Measurements from ENCODE around the gene LRRC15. TPM values are rescaled to one million over a fixed set of nuclear protein-coding genes. Genes with fewer than 3 reads are reported as not detected.

Gene LRRC15
- total RNA-seq, 1 experiment from 2014 or later: 0.06 TPM

GRCh38 chr3:194386066-194386465, 16.5 kb upstream of the LRRC15 start:
- no peak for DNase-seq (ENCODE audit: low read depth)

GRCh38 chr3:194384569-194385001, 15.0 kb upstream of the LRRC15 start:
- DNase-seq (ENCODE audit: low read depth): no peak

DNA sequence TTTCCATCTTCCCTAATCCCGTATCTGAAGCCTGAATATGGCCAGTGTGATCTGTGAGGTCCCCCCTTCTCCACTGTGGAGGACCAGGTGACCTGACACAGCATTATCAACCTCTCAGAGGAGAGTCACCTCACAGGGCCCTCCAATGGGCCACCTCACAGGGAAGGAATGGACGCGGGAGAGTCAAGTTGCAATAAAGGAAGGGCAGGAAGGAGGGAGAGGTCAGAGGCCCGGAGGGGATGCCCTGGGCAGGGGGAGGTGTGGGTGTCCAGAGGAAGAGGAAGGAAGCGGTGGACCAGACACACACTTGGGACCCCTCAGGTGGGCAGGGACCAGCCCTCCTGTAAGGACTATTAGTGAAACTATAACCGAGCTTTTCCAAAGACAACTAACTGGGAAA, 14.6 kb upstream of the LRRC15 start:
- DNase-seq (ENCODE audit: low read depth): no peak

DNA sequence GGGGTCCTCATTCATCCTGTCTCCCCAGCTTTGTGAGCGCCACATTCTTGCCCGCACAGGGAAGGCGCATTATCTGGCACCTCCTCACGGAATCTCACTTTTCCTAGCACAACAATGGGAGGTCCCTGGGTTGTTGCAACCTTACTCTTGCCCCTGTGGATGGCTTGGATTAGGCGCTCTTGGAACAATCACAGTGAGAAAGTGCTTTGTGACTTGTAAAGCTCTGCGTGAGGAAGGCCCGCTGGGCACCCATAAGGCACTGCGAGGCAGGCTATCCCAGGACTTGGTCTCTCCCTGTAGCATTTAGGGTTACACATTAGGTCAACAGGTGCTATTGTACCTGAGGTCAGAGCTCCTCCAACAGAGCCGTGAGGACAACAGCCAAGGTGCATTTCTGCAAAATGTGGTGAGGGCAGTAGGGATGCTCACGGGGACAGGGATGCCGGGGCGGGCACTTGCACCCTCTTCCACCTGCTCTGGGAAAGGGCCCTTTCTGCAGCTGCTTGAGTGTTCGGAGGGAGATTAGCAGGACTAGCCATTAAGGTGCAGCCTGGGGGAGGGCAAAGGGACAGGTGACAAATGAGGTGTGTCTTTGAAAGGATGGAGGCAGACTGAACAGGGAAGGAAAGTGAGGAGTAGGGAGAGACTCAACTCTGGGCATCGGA, 13.9 kb upstream of the LRRC15 start:
- no peak for DNase-seq (ENCODE audit: low read depth)

- no peak for DNase-seq (ENCODE audit: low read depth)
These were observed 13.3 kb upstream of the LRRC15 start for GRCh38 chr3:194382892-194383223.

DNA sequence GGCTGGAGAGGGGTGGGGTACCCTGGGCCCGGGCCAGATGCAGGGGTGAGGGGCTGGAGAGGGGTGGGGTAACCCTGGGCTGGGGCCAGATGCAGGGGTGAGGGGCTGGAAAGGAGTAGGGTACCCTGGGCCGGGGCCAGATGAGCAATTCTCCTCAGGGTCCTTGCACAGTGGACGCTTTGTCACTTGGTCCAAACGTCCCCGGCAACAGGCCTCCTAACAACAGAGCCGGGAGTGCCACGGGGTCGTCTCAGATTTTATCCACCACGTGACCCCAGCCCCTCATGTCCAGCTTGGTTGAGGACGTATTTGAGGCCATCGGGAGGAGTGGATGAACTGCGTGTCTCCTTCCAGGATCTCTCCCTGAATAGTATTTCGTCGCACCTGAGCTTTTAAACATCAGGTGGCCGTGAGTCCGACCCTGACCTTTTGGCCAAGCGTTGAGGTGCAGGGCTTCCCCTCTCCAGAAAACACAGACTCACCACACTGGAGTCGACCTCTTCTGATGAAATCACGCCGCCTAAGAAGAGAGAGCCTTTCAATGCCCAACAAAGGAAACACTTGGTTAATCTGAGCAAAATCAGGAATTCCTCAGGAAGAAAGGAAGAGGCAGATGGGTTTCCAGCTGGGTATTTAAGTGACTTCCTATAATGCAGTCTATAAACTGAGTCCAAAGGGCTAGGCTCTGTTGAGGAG, 12.8 kb upstream of the LRRC15 start:
- DNase-seq (ENCODE audit: low read depth): no peak

DNA sequence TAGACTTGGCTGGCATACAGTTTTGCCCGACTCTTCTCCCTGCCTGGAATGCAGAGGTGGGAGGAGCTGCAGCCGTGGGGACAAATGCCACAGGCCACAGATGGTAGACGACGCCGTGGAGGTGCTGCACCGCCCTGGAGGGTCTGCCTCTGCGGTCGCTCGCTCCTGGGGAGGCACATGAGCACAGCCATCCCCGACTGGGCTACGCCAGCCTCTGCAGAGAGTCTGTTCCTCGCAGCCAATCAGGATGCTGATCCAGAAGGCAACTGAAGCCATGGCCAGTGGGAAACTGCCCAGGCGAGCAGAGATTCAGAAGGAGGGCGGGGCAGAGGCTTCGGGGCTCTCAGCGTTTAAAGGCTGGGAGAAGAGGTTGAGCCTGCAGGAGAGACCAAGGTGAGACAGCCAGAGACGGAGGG, 11.9 kb upstream of the LRRC15 start:
- DNase-seq (ENCODE audit: low read depth): no peak

GRCh38 chr3:194380326-194380725, 10.8 kb upstream of the LRRC15 start:
- no peak for DNase-seq (ENCODE audit: low read depth)

DNA sequence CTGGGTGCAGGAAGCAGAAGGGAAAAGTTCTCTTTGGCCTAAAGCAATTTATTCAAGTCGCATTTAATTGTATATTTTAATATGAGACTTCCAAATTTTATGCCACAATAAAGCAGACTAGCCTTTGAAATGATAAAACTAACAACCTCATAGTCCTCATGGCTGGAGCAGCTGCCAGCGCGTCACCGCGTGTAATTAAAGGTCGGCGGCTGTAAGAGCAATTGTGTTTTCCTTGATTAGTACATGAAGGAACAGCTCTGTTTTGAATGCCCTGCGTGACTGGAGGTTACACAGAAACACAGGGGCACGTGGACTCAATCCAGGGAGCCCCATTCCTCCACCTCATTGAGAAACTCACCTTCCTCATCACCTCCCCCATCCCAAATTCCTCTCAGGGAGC, 10.1 kb upstream of the LRRC15 start:
- no peak for DNase-seq (ENCODE audit: low read depth)

DNA sequence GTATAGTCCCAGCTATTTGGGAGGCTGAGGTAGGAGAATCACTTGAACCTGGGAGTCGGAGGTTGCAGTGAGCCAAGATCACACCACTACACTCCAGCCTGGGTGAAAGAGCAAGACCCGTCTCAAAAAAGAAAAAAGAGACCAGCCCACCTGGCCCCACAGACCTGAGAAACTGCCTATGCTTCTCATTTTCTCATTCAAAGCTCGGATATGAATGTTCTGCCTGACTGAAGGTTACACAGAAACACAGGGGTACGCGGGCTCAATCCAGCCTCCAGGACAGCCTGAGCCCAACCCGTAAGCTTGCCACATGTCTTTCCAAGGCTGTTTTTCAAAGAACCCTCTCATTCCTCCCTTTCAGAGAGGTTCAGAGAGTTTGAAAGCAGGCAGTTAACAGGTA, 9.7 kb upstream of the LRRC15 start:
- no peak for DNase-seq (ENCODE audit: low read depth)

DNA sequence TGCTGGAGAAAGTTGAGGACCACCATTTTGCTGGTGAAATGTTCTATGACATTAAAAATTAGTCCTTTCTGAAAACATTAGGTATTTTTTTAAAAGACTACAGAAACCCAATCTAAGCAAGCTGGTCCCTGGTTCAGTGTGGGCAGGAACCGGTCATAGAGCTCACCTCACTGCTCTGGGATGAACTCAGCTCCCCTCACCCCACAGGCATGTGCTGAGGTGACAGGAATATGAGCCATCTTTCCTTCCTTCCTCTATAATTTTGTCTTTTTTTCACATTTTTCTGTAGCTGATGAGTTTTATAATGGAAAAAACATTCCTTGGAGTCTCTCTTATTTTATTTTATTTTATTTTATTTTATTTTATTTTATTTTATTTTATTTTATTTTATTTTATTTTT, 8.2 kb upstream of the LRRC15 start:
- no peak for DNase-seq (ENCODE audit: low read depth)

- no peak for DNase-seq (ENCODE audit: low read depth)
These were observed 6.7 kb upstream of the LRRC15 start for GRCh38 chr3:194376241-194376560.

- DNase-seq (ENCODE audit: low read depth): no peak
These were observed 6.1 kb upstream of the LRRC15 start for GRCh38 chr3:194375473-194376240.

GRCh38 chr3:194374935-194375334, 5.4 kb upstream of the LRRC15 start:
- no peak for DNase-seq (ENCODE audit: low read depth)

GRCh38 chr3:194373899-194374298, 4.4 kb upstream of the LRRC15 start:
- no peak for DNase-seq (ENCODE audit: low read depth)

- DNase-seq (ENCODE audit: low read depth): no peak
These were observed 3.5 kb upstream of the LRRC15 start for GRCh38 chr3:194373028-194373427.

- DNase-seq (ENCODE audit: low read depth): no peak
These were observed 1.2 kb upstream of the LRRC15 start for GRCh38 chr3:194370753-194371152.

- no peak for DNase-seq (ENCODE audit: low read depth)
These were observed 625 bp downstream of the LRRC15 start for GRCh38 chr3:194368918-194369317.

DNA sequence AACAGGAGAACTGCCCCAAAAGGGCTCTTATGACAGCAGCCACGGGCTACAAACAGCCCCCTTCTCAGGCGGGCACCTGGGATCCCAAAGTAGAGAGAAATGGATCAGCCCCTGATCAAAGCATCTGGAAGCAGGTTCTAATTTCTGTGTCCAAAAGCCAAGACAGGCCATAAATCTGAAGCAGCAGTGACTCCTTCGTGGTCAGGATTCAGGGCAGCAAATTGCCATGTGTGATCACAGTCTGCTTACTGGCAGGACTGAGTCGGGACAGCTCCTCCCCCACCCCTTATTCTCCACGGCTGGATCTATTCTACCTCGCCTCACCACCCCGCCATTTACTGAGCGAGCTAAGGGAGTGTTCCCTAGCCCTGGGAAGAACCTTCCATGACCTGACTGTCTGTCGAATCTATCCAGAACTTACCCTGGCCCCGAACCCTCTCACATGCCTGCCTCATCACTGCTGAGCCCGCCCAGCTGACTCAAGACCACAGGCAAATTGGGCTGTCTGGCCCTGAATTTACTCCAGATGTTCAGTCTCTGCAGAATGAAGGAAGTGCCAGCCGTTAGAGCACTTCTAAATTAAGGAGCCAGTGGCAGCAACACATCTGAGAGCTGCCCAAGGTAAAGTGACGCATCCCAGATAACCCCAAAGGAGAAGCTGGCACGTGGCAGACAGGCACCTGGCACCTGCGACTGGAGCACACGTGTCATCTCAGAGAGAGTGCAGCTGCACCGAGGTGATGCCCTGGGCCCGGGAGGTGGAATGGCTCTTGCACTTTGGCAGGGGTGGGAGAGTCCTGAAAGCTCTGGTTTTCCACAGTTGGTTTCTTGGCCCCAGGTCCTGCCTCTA, 1.3 kb downstream of the LRRC15 start:
- no peak for DNase-seq (ENCODE audit: low read depth)

DNA sequence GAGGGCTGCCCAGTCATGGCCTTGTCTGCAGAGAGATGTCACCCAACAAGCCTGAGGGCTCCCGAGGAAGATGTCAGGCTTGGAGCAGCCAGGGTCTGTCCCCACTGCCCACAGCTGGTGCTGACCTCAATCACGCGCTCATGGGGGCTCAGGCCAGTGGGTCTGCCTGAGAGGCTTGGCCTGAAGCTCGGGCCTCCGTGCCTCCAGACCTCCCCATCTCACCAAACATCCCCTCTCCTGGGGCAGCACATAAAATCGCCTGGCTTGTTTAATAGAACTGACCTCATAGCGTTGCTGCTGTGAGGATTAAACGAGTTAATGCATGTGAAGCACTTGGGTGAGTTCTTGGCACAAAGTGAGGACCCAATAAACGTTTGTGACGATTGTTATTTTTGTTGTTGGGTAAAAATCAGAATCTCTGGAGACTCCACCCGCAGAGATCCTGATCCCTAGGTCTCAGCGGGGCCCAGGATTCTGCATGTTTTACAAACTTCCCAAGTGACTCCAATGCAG, 3.5 kb downstream of the LRRC15 start:
- DNase-seq (ENCODE audit: low read depth): no peak

DNA sequence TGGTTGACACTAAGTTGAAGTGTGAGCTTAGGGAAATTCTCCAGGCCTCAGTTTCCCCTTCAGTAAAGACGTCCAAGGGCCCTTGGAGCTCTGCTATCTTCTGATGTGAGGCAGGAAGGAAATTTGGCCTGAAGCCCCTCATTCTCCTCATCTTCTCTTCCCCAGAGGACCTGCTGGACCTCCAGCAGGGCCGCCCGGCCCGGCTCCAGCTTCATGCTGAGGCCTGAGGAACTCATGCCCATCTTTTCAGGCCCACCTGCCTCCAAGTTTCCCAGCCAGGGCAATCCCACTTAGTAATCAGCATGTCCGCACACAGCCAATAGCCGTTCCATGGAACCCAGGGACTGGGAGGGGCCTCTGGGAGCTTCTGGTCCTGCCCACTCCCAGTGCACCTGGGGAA, 4.0 kb downstream of the LRRC15 start:
- no peak for DNase-seq (ENCODE audit: low read depth)
